GM10847 (cell line): ENCODE measurements around the gene EDA.

ENCODE experiments used
- POLR2A ChIP-seq: IDR thresholded peaks from 2 replicates; pipeline ENCODE4 v1.6.1; 2011; ENCODE audit not compliant: insufficient read length; ENCODE audit errors: extremely low read depth

Gene EDA

DNA sequence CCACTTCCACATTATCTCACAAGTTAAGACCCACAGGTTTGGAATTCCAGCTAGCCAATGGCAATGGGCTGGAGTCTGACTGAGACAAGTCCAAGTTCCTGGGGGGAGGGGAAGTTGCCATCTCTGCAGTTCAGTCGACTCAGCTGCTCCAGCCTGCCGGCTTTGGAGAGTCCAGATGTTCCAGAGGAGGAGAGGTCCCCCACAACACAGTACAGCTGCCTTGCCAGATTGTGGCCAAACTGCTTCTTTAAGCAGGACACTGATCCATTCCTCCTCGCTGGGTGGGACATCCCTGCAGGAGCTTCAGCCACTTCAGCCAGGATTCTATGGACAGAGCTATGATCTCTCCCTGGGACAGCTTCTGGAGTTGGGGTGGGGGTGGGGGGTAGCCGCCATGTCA is 199.2 kb downstream of the EDA start:
- TF ChIP-seq POLR2A = no peak

DNA sequence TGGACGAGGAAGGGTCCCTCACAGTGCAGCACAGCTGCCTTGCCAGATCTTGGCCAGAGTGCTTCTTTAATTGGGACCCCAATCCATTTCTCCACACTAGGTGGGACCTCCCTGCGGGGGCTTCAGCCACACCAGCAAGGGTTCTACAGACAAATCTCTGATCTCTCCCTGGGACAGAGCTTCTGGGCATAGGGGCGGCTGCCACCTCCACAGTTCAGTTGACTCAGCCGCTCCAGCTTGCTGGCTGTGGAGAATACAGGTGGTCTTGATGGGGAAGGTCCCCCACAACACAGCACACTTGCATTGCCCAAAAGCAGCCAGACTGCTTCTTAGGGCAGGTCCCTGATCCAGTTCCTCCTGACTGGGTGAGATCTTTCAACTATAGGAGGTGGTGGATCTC is 199.6 kb downstream of the EDA start:
- TF ChIP-seq POLR2A = no peak

DNA sequence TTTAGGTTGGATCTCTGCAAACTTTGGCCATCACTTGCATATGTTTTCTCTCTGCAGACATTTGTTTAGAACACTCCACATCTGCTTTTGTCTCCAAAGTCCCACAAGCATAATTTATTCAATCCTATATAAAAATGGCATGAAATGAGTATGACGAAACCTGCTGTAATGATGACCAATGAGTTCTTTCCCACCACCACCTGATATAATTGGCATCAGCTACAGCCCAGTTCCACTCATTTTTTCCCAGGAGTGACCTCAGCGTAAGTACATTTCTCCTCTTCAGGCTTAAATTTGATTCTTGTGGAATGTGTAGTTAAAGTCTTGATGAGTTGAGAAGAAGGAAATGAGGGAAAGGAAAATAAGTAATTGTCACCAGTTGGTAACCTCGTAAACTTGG is 228.7 kb downstream of the EDA start:
- TF ChIP-seq POLR2A = no peak

DNA sequence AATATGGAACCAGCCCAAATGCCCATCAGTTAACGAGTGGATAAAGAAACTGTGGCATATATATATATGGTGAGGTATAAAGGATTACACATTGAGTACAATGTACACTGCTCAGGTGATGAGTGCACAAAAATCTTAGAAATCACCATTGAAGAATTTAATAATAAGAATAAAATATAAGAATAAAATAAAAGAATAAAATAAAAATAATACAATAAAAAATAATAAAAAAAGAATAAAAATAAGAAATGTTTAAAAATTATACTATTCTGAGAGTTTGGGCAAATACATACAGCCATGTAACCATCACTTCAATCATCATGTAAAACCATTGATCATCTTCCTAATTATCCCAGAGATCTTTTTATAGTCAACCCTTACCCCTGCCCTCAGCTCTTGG is 260.3 kb downstream of the EDA start:
- no peak for TF ChIP-seq POLR2A

DNA sequence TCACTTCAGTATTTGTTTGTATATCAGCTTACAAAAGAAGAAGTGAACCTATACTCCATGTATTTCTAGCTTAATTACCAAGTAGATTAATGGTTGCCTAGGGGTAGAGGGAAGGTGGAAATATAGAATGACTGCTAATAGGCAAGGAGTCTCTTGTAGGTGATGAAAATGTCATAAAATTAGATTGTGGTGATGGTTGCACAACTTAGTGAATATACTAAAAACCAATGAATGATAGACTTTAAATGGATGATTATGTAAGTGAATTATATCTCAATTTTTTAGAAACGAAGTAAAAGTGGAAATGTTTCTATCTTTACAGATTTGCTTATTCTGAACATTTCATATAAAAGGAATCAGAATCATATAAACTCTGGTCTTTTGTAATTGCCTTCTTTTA is 268.3 kb downstream of the EDA start:
- no peak for TF ChIP-seq POLR2A

DNA sequence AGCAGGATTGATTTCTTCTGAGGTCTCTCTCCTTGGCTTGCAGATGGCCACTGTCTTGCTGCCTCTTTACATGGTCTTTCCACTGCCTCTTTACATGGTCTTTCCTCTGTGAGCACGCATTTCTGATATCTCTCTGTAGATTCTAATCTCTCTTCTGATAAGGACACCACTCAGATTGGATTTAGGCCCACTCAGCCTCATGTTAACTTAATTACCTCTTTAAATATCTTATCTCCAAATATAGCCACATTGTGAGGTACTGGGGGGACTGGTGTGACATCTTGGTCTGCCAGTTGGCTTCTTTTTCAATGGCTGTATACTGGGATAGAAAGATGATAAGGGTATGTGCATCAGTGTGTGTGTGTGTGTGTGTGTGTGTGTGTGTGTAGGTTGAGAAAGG is 280.1 kb downstream of the EDA start:
- TF ChIP-seq POLR2A = no peak

DNA sequence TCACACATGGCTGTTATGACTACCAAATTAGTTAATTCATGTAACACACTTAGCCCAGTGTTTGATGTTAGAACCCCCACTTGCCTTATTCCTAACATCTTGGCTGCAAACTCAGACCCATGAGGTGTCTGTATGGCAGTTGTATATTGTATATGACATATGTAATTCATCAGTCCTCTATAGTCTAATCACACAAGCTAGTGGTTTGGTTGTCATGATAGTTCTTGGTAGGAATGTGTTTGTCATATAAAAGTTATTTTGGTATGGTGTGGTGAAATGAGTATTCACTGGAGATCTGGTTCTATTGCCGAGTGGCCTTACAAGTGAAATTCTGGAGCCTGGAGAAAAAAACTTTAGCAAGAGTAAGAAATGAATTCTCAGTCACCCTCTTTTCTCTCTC is 284.6 kb downstream of the EDA start:
- TF ChIP-seq POLR2A = no peak

DNA sequence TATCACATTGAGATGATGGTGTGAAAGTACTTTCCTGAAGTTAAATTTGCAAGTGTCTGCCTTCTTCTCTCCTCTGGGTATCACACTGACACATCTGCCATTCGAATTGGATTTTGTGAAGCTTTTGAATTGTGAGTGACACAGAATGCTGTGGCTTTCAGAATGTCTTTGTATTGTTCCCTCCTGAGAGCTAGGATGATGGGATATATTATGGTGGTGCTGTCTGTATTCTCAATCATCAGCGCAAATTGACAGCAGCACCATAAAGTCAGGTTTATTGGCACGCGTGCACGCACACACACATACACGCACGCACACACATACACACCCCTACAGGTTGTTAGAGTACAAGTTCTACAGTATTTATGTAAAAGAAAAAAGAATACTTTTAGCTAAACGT is 290.5 kb downstream of the EDA start:
- TF ChIP-seq POLR2A = no peak

DNA sequence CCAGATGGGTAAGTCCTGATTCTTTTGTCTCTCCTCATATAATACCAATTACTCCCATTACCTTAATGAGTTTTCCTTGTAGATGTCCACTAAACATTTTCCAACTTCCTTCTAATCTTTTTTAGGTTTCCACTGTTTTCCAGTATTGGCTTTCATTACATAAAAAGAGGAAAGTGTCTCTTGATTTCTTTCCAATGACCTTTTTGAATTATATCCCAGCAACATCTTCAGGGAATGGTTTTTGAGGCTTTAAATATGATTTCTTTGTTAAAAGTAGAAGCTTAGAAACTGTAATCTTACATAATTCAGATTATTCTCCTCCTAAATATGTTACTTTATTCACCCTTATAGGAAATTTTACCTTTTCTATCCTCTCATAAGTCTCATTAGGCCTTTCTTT is 298.9 kb downstream of the EDA start:
- no peak for TF ChIP-seq POLR2A

DNA sequence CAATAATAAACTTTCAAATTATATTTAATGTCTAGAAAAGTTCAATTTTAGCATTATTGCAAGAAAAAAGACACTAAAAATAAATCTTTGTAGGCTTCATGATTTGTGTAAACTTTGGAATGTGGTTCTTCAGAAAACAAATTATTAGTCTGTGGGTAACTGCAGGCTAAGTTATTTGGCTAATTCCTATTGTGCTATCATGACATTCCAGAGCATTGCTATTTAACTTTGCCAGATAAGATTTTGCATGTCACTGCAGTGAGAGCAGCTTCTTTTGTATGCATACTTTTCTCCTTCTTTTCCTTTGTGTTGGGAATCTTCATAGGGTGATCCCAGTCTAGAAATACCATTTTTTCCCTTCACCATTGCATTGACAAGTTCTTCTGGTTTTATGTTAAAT is 303.8 kb downstream of the EDA start:
- no peak for TF ChIP-seq POLR2A

DNA sequence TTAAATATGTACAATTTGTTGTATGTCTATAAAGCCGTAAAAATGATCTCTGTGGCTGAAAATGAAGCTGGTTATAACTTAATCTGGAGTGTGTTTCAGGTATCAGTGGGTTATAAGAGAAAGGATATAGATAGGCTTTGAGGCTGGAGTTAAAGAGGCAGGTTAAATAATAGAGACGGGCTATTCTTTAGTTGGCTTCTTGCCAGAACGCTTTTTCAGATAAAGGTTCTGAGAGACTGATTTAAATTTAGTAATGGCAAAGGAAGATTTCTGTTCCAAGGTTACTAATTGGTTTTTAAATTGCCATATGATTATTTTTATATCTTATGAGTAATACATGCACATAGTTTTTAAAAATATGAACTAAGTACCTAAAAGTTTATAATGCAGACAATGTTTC is 316.4 kb downstream of the EDA start:
- no peak for TF ChIP-seq POLR2A

DNA sequence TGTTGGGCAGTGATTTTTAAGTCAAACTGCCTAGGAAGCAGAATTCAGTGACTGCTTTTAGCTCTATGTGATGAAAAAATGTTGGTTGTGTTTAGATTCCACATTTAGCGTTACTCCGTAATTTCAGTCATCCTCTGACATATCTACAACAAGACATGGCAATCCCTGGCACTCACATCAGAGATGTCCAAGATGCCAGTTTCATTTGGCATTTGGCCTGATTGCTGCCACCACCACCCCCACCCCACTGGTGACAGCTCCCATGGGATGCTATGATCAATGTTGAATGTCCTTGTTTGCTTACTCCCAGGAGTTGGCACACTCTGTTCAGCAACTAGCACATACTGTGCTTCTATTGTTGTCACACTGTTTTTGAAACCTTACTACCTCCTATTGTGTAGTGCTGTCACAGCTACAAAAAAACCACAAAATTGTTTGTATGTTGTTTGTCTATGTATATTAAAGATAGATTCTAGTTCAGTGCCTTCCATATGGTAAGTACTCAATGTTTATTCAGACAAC is 332.4 kb downstream of the EDA start:
- TF ChIP-seq POLR2A = no peak

DNA sequence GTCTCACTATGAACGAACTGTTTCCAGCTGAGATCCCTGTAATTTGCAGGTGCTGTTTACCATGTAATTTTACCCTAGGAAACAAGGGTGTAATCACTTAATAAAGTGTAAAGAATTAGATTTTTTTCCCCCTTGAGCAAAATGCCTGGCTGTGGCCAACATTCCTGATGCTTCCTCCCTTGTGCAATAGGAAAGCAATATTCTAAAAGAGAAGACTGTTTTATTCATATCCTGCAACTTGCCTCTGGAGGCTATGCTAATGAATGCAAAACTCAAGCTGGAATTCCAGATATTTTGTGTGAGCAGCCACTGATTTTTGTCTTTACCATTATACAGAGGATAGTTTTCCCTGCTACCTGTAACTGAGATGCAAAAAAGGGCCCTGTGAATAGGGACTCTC is 335.8 kb downstream of the EDA start:
- no peak for TF ChIP-seq POLR2A

DNA sequence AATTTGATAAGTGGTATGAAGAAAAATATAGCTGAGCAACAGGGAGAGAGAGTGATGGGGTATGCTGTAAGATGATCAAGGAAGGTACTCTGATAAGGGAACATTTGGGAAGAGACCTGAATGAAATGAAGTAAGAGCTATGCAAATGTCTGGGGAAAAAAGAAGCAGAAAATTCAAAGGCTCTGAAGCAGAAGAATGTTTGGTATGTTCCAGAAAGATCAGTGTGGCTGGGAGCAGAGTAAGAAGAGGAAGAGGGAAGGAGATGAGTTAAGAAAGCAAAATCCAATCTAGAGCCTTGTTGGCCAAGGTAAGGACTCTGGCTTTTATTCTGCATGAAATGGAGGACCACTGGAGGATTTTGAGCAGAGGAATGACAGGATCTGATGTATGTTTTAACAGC is 343.8 kb downstream of the EDA start:
- no peak for TF ChIP-seq POLR2A

DNA sequence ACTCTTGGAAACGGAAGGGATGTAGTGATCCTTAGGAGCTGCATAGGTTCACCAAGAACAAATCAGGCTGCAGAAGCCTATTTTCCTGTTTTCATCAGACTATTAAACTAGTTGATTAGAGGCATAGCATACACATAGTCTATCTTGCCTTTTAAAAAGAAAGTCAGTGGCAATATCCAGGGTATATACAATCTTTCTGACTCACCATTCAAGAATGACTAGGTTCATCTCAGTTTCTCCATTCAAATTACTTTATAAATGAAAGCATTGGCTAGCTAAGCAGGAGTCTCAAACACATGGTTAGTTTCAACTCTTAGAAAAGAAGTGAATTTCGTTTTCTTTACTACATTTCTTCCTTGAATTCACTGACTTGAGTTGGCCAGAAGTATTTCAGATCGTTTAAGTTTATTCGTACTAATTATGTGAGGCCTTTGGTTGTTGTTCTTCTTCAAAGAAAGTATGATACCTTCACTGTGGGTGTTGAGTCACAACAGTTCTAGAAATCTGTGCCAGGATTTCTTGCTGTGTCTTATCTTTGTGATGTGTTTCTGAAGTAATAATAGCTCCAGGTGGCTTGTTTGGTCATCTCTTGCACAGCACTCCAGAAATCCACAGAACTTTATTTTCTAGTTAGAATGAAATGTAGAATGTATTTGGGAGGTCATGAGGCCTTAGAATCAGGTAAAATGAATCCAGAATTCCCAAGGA is 345.6 kb downstream of the EDA start:
- no peak for TF ChIP-seq POLR2A

DNA sequence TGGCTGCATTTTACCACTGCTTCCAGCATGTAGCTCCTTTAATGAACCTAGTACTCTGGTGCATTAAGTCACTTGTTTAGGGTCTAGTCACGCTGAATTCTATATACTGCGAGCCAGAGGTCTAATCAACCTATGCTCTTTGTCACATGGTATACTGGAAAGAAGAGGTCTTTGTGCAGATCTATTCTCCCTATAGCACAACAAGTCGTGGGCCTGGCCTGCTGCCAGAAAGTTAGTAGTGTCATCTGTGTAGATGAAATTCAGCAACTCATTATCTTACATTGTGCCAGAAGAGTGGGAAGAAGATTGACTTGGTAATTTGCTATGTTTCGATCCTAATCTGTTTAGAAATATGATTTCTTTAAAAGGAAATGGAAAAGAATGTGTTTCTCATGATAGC is 353.0 kb downstream of the EDA start:
- no peak for TF ChIP-seq POLR2A

DNA sequence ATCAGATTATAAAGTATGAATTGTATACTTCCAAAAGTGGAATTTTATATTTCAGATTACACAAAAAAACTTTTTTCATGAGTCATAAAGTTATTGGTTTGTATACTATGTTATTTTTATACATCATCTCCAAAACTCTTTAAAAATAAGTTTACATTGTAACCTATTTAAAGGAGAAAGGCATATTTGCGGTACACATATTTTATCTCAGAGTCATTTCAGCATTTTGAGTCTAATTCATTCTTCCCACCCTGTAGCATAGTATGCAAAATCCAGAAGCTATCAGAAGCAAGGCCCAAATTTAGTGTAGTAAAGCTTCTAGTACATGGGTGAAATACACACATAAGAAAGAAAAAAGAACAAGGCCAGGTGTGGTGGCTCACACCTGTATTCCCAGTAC is 353.5 kb downstream of the EDA start:
- no peak for TF ChIP-seq POLR2A
